HUES6 (cell line): ENCODE data around the gene HOXB13.
"Not testable (repeated sequence)": the region's sequence is repeated elsewhere in the genome, so short reads cannot be mapped to it uniquely, and the experiment has no call there.

Experiments used
- H3K27ac ChIP-seq: 2 replicates; pipeline ENCODE4 v1.7.0; 2013; ENCODE audit warnings: low read depth, mild to moderate bottlenecking, low read length, inconsistent platforms
- H3K27me3 ChIP-seq: 2 replicates; pipeline ENCODE4 v1.6.1; 2013; ENCODE audit warnings: low read length; ENCODE audit not compliant: control insufficient read depth, insufficient read depth
- H3K36me3 ChIP-seq: 2 replicates; pipeline ENCODE4 v1.6.1; 2013; ENCODE audit warnings: low read length; ENCODE audit not compliant: control insufficient read depth, insufficient read depth
- H3K4me1 ChIP-seq: 2 replicates; pipeline ENCODE4 v1.6.1; 2013; ENCODE audit warnings: low read length; ENCODE audit not compliant: control insufficient read depth, insufficient read depth
- H3K4me3 ChIP-seq: 2 replicates; pipeline ENCODE4 v1.5.1; 2013; ENCODE audit warnings: low read depth, low read length
- H3K9ac ChIP-seq: one replicate; pipeline ENCODE4 v1.6.1; 2013; ENCODE audit warnings: mild to moderate bottlenecking, low read length
- H3K9me3 ChIP-seq: 2 replicates; pipeline ENCODE4 v1.6.1; 2013; ENCODE audit warnings: low read depth, low read length; ENCODE audit not compliant: control insufficient read depth, insufficient read depth

Gene HOXB13

GRCh38 chr17:48718227-48718760 lies 10.3 kb downstream of the HOXB13 start:
- Histone ChIP-seq H3K9ac (peak overlapping the region; percentile 89), H3K4me1 (peaks cover 28% of the 10 kb centered on the region), H3K9me3 (no peaks in the 10 kb centered on the region), H3K4me3 (peak overlapping the region; percentile 62), H3K36me3 (no peaks in the 10 kb centered on the region), H3K27ac (peak overlapping the region; percentile 33; the same call in 1 of the 2 replicates), H3K27me3 (peaks cover 85% of the 10 kb centered on the region)

- H3K4me3 ChIP-seq: peak overlapping the region; percentile 62; the same call in 1 of the 2 replicates
These were observed 11.0 kb downstream of the HOXB13 start for GRCh38 chr17:48717367-48718226.

GRCh38 chr17:48716549-48716948 lies 12.0 kb downstream of the HOXB13 start:
- H3K27ac ChIP-seq, H3K9ac ChIP-seq, H3K4me3 ChIP-seq, H3K9me3 ChIP-seq, H3K36me3 ChIP-seq: not testable (repeated sequence)
- H3K27me3 ChIP-seq: peaks cover 80% of the 10 kb centered on the region
- peaks cover 28% of the 10 kb centered on the region for H3K4me1 ChIP-seq

More at GRCh38 chr17:48717367-48718226, 11.0 kb downstream of the HOXB13 start:
- Histone ChIP-seq H3K27me3 (peaks cover 83% of the 10 kb centered on the region), H3K9ac (no peak overlapping the region), H3K36me3 (no peaks in the 10 kb centered on the region), H3K27ac (no peak overlapping the region), H3K9me3 (no peaks in the 10 kb centered on the region), H3K4me1 (peaks cover 28% of the 10 kb centered on the region)

GRCh38 chr17:48715496-48716399 lies 12.8 kb downstream of the HOXB13 start:
- H3K4me1 ChIP-seq: peaks cover 26% of the 10 kb centered on the region
- peaks cover 72% of the 10 kb centered on the region for H3K27me3 ChIP-seq
- no peak overlapping the region for H3K9ac ChIP-seq

GRCh38 chr17:48711128-48711527 lies 17.4 kb downstream of the HOXB13 start:
- Histone ChIP-seq H3K36me3 (no peaks in the 10 kb centered on the region), H3K27me3 (peaks cover 34% of the 10 kb centered on the region), H3K4me1 (peaks cover 3% of the 10 kb centered on the region; the same call in 1 of the 2 replicates), H3K27ac (no peak overlapping the region), H3K9me3 (no peaks in the 10 kb centered on the region), H3K4me3 (no peak overlapping the region), H3K9ac (no peak overlapping the region)

More at GRCh38 chr17:48715496-48716399, 12.8 kb downstream of the HOXB13 start:
- no peaks in the 10 kb centered on the region for H3K36me3 ChIP-seq
- H3K9me3 ChIP-seq: no peaks in the 10 kb centered on the region
- H3K4me3 ChIP-seq: no peak overlapping the region
- H3K27ac ChIP-seq: no peak overlapping the region

GRCh38 chr17:48704361-48705248 lies 23.9 kb downstream of the HOXB13 start:
- Histone ChIP-seq H3K27me3 (peaks cover 24% of the 10 kb centered on the region; the same call in 1 of the 2 replicates), H3K27ac (no peak overlapping the region), H3K9ac (no peak overlapping the region), H3K4me3 (no peak overlapping the region), H3K4me1 (no peaks in the 10 kb centered on the region; the same call in 1 of the 2 replicates), H3K36me3 (no peaks in the 10 kb centered on the region), H3K9me3 (no peaks in the 10 kb centered on the region)

GRCh38 chr17:48701864-48702532 lies 26.6 kb downstream of the HOXB13 start:
- Histone ChIP-seq H3K27ac (no peak overlapping the region), H3K9ac (no peak overlapping the region), H3K4me1 (no peaks in the 10 kb centered on the region; the same call in 1 of the 2 replicates), H3K9me3 (no peaks in the 10 kb centered on the region), H3K36me3 (no peaks in the 10 kb centered on the region), H3K27me3 (peaks cover 19% of the 10 kb centered on the region; the same call in 1 of the 2 replicates), H3K4me3 (no peak overlapping the region)

GRCh38 chr17:48693178-48693577 lies 35.4 kb downstream of the HOXB13 start:
- peaks cover 5% of the 10 kb centered on the region for H3K9me3 ChIP-seq
- H3K9ac ChIP-seq: no peak overlapping the region
- H3K27me3 ChIP-seq: no peaks in the 10 kb centered on the region
- H3K4me1 ChIP-seq: no peaks in the 10 kb centered on the region
- H3K27ac ChIP-seq: no peak overlapping the region
- no peak overlapping the region for H3K4me3 ChIP-seq
- H3K36me3 ChIP-seq: no peaks in the 10 kb centered on the region

- Histone ChIP-seq H3K9me3 (peaks cover 5% of the 10 kb centered on the region), H3K9ac (no peak overlapping the region), H3K36me3 (no peaks in the 10 kb centered on the region), H3K4me3 (no peak overlapping the region), H3K27me3 (no peaks in the 10 kb centered on the region), H3K27ac (no peak overlapping the region), H3K4me1 (no peaks in the 10 kb centered on the region)
These were observed 36.5 kb downstream of the HOXB13 start for GRCh38 chr17:48692049-48692448.
